T-helper 17 cell (primary cell): ENCODE measurements around the gene LRRC15. TPM values are rescaled to one million over a fixed set of nuclear protein-coding genes. Genes with fewer than 3 reads are reported as not detected.

Experiments
- ATAC-seq: fragments of 150-1000 bp; cut with Tn5 transposase; 2 replicates; pipeline ENCODE4 v1.10.0; 2021; ENCODE audit warnings: mild to moderate bottlenecking, moderate library complexity
- DNase-seq, 3 donors: peaks; one replicate each; pipeline versions ENCODE4 v3.0.0 to v3.0.0-alpha.2; 2020 to 2021
- H3K9me3 ChIP-seq: one replicate; pipeline ENCODE4 v1.7.0; 2013; ENCODE audit warnings: low read length, mild to moderate bottlenecking; ENCODE audit not compliant: control insufficient read depth, poor library complexity, severe bottlenecking
- H3K27ac Mint-ChIP-seq: one replicate; pipeline ENCODE4 v1.8.0; 2022; ENCODE audit warnings: mild to moderate bottlenecking, moderate library complexity, mixed read lengths
- H3K27me3 Mint-ChIP-seq: one replicate; pipeline ENCODE4 v1.8.0; 2022; ENCODE audit warnings: mixed read lengths
- H3K36me3 Mint-ChIP-seq: one replicate; pipeline ENCODE4 v1.8.0; 2022; ENCODE audit warnings: low read depth, mixed read lengths
- H3K4me1 Mint-ChIP-seq: one replicate; pipeline ENCODE4 v1.8.0; 2022; ENCODE audit warnings: mild to moderate bottlenecking, mixed read lengths
- H3K4me3 Mint-ChIP-seq: one replicate; pipeline ENCODE4 v1.8.0; 2022; ENCODE audit warnings: mild to moderate bottlenecking, moderate library complexity, mixed read lengths
- total RNA-seq, 4 donors: library from RNA in 2 of 4; stranded (reverse) in 2 of 4; gene quantifications; one replicate each; pipeline ENCODE4 v1.2.3 and lab custom pipeline; 2022 to 2026

Gene LRRC15
- total RNA-seq, 2 donors from 2014 or later = not detected

DNA sequence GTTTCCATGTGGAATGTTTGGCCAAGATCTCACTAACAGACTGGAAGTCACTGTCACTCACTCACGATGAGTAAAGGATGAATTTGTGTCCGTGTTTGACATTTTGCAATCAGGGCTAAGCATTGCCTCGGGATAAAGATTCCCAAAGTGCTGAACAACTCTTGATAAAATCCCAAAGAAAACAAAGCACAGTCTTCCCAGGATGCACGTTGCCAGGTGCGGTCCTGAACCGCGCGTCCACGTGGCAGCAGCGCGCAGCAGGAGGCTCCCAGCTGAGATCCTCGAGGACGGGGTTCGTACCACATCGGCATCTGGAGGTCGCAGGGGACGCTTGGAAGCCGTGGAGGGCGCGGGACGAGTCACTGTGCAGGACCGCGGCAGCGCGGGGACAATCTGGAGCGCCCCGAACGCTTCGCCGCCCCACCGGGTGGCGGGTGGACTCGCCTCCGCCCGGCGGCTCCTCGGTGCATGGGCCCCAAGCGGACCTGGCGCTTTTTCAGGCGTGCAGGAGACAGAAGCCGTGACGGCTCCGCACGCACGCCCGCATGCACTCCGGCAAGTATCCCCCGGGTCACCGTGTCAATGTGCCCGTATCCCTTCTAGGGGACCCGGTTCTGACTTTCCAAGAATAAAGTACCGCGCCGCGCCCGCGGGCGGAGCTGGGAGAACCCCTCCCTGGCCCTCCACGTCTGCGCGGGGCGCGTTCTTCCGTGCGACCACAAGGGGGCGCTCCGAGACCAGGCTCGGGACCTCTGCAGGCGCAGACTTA is 36.1 kb downstream of the LRRC15 start:
- Mint-ChIP-seq H3K27ac (no peak overlapping the region), H3K36me3 (no peaks in the 10 kb centered on the region), H3K27me3 (peaks cover 49% of the 10 kb centered on the region), H3K4me3 (peak overlapping the region; percentile 85), H3K4me1 (peaks cover 5% of the 10 kb centered on the region)
- DNase-seq = peak; percentile 80 to 95 (median 84)
- peak; percentile 99 for ATAC-seq
- no peaks in the 10 kb centered on the region for H3K9me3 ChIP-seq

DNA sequence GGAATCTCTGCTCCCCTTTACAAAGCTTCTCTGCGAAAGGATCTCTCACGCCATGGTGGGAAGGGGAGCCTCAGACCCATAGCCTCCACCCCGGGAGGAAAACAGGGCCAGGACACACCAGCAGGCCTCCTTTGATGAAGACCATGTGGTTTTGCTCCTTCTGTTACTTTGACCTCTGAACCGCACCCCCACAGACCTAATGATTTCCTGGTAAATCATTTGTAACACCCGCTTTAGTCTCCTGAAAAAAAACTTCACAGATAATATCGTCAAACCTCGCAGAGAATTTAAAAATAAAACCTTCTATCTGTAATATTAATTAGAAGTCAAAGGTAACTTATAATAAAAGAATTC is 36.7 kb downstream of the LRRC15 start:
- Mint-ChIP-seq H3K36me3 (no peaks in the 10 kb centered on the region), H3K27me3 (peaks cover 49% of the 10 kb centered on the region), H3K4me3 (peak overlapping the region; percentile 52), H3K4me1 (peaks cover 5% of the 10 kb centered on the region), H3K27ac (no peak overlapping the region)
- ATAC-seq (no peak), DNase-seq (no peak)
- no peaks in the 10 kb centered on the region for H3K9me3 ChIP-seq

DNA sequence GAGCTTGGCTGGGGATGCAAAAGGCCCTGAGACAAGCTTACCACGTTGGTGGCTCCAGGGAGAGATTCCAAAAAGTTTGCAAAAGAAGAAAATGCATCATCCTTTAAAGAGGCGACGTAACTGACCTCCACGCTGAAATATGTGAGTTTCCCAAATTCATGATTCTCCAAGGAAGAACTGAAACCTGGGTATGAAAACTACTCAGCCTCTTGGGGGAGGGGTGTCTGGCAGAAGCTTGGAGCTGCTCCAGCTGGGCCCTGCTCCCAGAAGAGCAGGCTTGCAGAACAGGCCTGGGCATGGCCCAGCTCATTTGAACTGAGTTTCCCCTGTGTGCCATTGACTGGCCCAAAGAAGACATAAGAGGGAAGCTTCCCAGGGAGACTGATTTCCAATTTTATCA is 39.0 kb downstream of the LRRC15 start:
- H3K4me3 Mint-ChIP-seq = no peak overlapping the region
- no peak overlapping the region for H3K27ac Mint-ChIP-seq
- no peaks in the 10 kb centered on the region for H3K9me3 ChIP-seq
- H3K36me3 Mint-ChIP-seq = no peaks in the 10 kb centered on the region
- H3K27me3 Mint-ChIP-seq = peaks cover 39% of the 10 kb centered on the region
- no peak for ATAC-seq
- H3K4me1 Mint-ChIP-seq = peaks cover 5% of the 10 kb centered on the region
- DNase-seq = no peak

DNA sequence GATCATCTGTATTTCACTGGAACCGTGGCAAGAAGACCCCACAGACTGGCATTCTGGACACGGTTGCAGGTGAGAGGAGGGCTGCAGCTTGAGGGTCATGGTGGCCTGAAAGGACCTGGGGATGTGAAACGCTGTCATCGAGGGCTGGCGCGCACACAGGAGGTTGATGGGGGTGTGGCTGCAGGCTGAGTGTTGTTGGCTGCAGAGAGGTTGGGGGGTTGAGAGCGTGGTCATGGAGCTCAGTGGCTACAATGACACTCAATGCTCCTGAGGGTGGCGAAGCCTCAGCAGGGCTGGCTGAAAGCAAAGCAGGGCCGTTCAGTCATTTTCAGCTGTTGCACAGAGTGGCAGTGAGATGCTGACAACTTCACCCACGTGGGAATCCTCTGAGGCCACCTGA is 39.4 kb downstream of the LRRC15 start:
- Mint-ChIP-seq H3K4me1 (peaks cover 5% of the 10 kb centered on the region), H3K36me3 (no peaks in the 10 kb centered on the region)
- no peak for ATAC-seq

DNA sequence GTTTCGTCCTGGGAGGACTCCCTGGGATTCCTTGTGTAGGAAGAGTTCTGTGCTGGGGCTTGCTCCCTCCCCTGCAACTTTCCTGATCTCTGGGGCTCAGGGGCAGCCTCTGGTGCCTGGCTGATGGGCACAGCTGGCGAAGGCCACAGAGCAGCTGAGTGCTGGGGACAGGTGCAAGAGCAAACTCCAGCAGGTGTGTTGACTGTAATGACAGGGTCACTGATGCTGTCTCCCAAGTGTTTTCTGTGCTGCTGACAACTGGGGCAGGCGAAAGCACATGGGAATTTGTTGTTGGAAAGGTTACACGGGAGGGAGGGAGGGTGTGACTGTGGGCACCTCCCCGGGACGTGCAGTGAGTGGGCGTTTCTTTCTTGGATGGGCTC is 40.0 kb downstream of the LRRC15 start:
- Mint-ChIP-seq H3K4me1 (peaks cover 5% of the 10 kb centered on the region), H3K4me3 (no peak overlapping the region), H3K27ac (no peak overlapping the region), H3K36me3 (no peaks in the 10 kb centered on the region), H3K27me3 (peaks cover 39% of the 10 kb centered on the region)
- no peaks in the 10 kb centered on the region for H3K9me3 ChIP-seq
- ATAC-seq (no peak), DNase-seq (no peak)

More for the DNA sequence above, 39.4 kb downstream of the LRRC15 start:
- peaks cover 39% of the 10 kb centered on the region for H3K27me3 Mint-ChIP-seq
- no peaks in the 10 kb centered on the region for H3K9me3 ChIP-seq
- H3K4me3 Mint-ChIP-seq = no peak overlapping the region
- no peak overlapping the region for H3K27ac Mint-ChIP-seq
- DNase-seq = no peak

DNA sequence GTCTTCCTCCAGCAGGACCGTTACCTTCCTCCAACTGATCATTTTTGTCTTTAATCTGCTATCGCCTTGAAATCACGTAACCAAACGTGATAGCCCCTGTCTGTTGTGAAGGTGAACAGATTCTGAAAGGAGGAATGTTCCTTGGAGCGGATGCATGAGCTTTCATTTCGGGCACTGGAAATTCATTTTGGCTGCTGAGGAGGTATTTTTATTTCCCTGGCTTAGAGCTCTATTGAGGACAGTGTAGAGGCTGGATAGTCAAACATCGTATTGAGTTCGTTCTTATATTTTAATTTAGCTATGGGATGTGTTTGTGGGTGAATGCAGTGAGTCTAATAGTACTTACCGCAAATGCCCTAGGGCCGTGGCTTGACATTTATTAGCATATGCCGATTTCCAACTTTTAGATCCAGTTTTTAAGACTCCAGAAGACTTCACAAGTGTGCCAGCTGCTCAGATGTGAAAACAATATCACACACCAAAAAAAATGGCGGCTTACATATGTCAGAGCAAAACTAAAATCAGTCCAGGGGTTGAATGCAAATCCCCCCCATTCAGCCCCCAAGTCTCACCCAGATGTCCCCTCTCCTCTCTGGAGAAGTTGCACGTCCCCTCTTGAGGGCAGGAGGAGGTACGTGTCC is 40.5 kb downstream of the LRRC15 start:
- Mint-ChIP-seq H3K27ac (no peak overlapping the region), H3K36me3 (no peaks in the 10 kb centered on the region)

DNA sequence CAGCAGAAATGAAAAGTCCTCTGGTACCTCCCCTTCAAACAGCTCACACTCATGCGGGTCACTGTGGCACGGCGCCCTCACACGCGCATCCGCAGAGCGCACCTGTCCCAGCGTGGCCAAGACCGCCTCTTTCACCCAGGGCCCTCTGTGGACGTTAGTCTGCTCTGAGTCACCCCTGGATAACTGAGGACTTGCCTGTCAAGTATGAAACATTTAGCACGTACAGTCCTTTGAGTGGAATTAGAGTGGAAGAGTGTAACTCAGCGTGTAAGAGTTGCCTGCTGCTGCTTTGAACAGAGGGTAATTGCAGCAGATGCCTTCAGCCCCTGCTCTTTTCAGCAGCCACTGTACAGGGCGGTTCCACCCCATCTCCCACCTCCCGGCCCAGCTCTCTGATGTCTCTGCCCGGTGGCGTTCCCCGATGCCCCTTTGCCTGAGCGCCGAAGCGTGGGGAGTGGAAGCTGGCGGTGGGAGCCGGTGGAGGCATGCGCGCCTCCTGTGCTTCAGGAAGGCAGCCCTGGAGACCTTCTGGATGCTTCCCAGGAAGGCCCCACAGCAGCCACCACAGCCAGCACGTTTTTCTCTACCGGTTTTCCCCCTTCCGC is 41.4 kb downstream of the LRRC15 start:
- no peaks in the 10 kb centered on the region for H3K9me3 ChIP-seq
- ATAC-seq (peak; percentile 18), DNase-seq (peak in 1 of 3 donors; percentile 21)
- H3K36me3 Mint-ChIP-seq = no peaks in the 10 kb centered on the region
- no peak overlapping the region for H3K27ac Mint-ChIP-seq
- H3K27me3 Mint-ChIP-seq = peaks cover 31% of the 10 kb centered on the region
- no peak overlapping the region for H3K4me3 Mint-ChIP-seq
- H3K4me1 Mint-ChIP-seq = no peaks in the 10 kb centered on the region

More for the DNA sequence above, 40.5 kb downstream of the LRRC15 start:
- peaks cover 5% of the 10 kb centered on the region for H3K4me1 Mint-ChIP-seq
- ATAC-seq = no peak
- H3K27me3 Mint-ChIP-seq = peaks cover 37% of the 10 kb centered on the region
- no peak for DNase-seq
- H3K9me3 ChIP-seq = no peaks in the 10 kb centered on the region
- H3K4me3 Mint-ChIP-seq = no peak overlapping the region

DNA sequence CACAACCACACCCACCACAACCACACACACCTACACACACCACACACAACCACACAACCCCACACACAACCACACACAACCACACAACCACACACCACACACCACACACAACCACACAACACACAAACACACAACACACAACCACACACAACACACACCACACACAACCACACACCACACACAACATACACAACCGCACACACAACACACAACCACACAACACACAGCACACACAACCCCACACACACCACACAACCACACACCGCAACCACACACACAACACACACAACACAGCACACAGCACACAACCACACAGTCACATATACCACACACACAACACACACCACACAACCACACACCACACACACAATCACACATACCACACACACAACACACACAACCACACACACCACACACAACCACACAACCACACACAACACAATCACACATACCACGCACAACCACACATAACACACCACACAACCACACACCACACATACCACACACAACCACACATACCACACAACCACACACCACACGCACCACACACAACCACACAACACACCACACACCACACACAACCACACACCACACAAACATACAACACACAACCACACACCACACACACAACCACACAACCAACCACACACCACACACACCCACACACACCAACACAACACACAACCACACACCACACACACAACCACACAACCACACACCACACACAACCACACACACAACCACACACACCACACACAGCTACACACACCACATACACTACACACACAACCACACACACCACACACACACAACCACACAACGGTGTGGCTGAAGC is 42.1 kb downstream of the LRRC15 start:
- Mint-ChIP-seq H3K36me3 (no peaks in the 10 kb centered on the region), H3K4me1 (no peaks in the 10 kb centered on the region), H3K27ac (no peak overlapping the region), H3K27me3 (peaks cover 24% of the 10 kb centered on the region), H3K4me3 (no peak overlapping the region)
- no peaks in the 10 kb centered on the region for H3K9me3 ChIP-seq
- no peak for DNase-seq
- no peak for ATAC-seq

DNA sequence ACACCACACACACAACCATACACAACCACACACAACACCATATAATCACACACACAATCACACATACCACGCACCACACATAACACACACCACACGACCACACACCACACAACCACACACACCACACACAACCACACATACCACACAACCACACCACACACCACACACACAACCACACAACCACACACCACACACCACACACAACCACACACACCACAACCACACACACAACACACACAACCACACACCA is 42.6 kb downstream of the LRRC15 start:
- H3K4me1 Mint-ChIP-seq = peaks cover 2% of the 10 kb centered on the region
- no peaks in the 10 kb centered on the region for H3K36me3 Mint-ChIP-seq
- H3K27me3 Mint-ChIP-seq = peaks cover 21% of the 10 kb centered on the region
- ATAC-seq = no peak
- H3K4me3 Mint-ChIP-seq = no peak overlapping the region
- H3K9me3 ChIP-seq = no peaks in the 10 kb centered on the region
- H3K27ac Mint-ChIP-seq = no peak overlapping the region
- DNase-seq = no peak

DNA sequence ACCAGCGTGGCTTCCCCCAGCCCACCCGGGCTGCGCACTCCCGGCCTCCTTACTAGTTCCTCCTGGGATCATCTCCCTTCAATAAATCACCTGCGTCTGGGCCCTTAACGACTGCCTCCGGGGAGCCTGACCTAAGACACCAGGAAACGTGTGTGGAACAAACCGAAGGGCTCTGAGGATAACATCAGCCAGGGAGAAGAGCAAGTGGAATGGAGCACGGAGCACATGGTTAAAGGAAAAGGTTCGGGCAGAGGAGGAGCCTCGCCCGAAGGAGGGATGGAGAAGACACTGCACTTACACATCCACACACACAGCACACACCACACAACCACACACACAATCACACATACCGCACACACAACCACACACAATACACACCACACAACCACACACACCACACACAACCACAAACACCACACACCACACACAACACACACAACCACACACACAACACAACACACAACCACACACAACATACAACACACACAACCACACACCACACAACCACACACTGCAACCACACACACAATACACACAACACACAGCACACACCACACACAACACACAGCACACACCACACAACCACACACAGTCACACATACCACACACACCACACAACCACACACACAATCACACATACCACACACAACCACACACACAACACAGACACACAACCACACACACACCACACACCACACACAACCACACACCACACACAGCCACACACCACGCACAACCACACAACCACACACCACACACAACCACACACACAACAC is 43.2 kb downstream of the LRRC15 start:
- no peak overlapping the region for H3K4me3 Mint-ChIP-seq
- no peaks in the 10 kb centered on the region for H3K36me3 Mint-ChIP-seq
- H3K9me3 ChIP-seq = no peaks in the 10 kb centered on the region
- H3K27ac Mint-ChIP-seq = no peak overlapping the region
- H3K4me1 Mint-ChIP-seq = peaks cover 2% of the 10 kb centered on the region
- no peak for ATAC-seq
- DNase-seq = no peak
- peaks cover 16% of the 10 kb centered on the region for H3K27me3 Mint-ChIP-seq

DNA sequence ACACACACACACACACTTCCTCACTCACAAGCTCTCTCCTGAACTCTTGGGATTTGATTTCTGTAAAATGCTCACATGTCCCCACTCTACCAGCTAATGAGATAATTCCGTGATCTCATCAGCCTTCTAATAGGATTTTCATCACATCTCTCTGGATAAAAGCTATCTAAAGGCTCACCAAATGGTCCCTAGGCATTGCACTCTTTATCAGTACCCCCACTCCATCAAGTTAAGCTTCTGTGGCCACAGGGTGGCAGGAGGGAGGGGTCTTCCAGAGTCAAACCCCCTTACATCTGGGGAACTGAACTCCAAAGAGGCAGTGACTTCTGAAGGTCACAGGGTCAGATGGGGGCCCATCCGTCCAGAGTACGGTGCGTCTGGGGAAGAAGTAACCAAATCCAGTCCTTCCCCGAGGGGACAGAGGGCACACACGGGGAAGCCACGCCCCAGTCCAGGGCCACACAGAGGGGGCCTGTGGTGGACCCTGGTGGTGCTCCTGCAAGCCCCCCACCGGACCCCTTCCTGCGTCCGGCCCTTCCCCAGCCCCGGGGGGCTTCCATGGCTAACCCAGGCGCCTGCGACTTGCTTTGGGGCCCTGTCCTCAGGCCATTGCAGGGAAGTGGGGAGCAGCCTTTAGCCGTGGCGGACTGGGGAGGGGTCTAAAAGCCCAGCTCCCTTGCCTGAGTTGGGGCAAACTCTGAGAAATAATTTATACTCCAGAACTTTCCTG is 44.0 kb downstream of the LRRC15 start:
- Mint-ChIP-seq H3K27ac (no peak overlapping the region), H3K27me3 (peaks cover 13% of the 10 kb centered on the region), H3K4me3 (no peak overlapping the region), H3K36me3 (no peaks in the 10 kb centered on the region), H3K4me1 (peaks cover 2% of the 10 kb centered on the region)
- ATAC-seq (no peak), DNase-seq (no peak)
- H3K9me3 ChIP-seq = no peaks in the 10 kb centered on the region

DNA sequence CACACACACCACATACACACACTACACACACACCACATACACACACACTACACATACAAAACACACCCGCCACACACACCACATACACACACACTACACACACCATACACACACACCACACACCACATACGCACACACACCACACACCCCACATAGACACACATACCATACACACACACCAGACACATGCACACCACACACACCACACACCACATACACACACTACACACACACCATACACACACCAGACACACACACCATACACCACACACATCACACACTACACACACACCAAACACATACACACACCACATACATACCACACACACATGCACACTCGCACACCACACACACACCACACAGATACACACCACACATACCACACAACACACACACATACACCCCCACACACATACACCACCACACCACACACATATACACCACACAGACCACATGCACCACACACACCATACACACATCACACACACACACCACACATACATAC is 44.7 kb downstream of the LRRC15 start:
- no peaks in the 10 kb centered on the region for H3K9me3 ChIP-seq
- Mint-ChIP-seq H3K4me3 (no peak overlapping the region), H3K27me3 (peaks cover 6% of the 10 kb centered on the region), H3K4me1 (peaks cover 2% of the 10 kb centered on the region), H3K36me3 (no peaks in the 10 kb centered on the region), H3K27ac (no peak overlapping the region)
- ATAC-seq (no peak), DNase-seq (no peak)
